ENCODE measurements around the gene DCBLD1. TPM values are rescaled to one million over a fixed set of nuclear protein-coding genes. Genes with fewer than 3 reads are reported as not detected.
"Not testable (repeated sequence)": the region's sequence is repeated elsewhere in the genome, so short reads cannot be mapped to it uniquely, and the experiment has no call there.

Gene DCBLD1
- total RNA-seq (5.6 and 16.5 TPM in 2 replicates), polyA plus RNA-seq (3.5 and 14.0 TPM in 2 replicates)

DNA sequence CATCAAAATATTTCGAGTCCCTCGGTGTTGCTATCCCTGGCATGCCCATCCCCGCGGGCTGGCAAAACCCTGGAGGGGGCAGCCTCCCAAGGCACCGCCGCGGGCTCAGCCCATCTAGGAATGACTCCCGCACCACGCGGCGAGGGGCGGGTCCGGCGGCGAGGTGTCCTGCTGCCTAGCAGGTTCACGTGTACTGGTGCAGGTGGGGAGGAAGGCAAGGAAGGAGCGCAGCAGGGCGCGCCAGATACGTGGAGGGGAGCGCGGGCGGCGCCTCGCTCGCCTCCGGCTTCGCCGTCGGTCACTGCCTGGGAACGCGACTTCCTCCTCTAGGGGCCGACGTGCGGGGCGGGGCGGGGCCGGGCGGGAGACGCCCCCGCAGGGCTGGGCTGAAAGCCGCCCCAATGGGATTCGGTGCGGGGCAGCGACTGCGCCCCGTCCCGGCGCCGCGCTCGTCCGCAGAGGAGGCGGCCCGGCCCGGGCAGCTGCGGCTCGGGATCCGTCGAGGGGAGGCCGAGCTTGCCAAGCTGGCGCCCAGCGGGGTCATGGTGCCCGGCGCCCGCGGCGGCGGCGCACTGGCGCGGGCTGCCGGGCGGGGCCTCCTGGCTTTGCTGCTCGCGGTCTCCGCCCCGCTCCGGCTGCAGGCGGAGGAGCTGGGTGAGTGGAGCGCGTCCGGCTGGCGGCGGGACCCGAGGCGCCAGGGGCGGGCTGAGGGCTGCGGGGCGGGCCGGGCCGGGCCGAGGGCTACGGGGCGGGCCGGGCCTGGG is at the start of gene DCBLD1:
Gene DCBLD1, plus strand, starts transcription at position 435 of the 764 bp plus-strand sequence. Its CDS starts 108 bp downstream, at position 543.
- no peak for TF ChIP-seq CTCF (IDR thresholded peaks at IDR 0.05; ENCODE audit: low read depth, low read length)
- peak within 1 kb of the TSS; percentile 42 for H3K4me3 ChIP-seq
- peaks cover 15% of the 10 kb centered on the region for H3K4me1 ChIP-seq (ENCODE audit: low read depth)
- peak; percentile 82 to 84 for DNase-seq (ENCODE audit: low read depth in 1 of 2, low spot score in 1 of 2)
- no peak within 1 kb of the TSS for H3K27ac ChIP-seq
- no peaks in the 10 kb centered on the region for H3K36me3 ChIP-seq
- H3K27me3 ChIP-seq = peaks cover 29% of the 10 kb centered on the region
- no peaks in the 10 kb centered on the region for H3K9me3 ChIP-seq (ENCODE audit: low read depth)

DNA sequence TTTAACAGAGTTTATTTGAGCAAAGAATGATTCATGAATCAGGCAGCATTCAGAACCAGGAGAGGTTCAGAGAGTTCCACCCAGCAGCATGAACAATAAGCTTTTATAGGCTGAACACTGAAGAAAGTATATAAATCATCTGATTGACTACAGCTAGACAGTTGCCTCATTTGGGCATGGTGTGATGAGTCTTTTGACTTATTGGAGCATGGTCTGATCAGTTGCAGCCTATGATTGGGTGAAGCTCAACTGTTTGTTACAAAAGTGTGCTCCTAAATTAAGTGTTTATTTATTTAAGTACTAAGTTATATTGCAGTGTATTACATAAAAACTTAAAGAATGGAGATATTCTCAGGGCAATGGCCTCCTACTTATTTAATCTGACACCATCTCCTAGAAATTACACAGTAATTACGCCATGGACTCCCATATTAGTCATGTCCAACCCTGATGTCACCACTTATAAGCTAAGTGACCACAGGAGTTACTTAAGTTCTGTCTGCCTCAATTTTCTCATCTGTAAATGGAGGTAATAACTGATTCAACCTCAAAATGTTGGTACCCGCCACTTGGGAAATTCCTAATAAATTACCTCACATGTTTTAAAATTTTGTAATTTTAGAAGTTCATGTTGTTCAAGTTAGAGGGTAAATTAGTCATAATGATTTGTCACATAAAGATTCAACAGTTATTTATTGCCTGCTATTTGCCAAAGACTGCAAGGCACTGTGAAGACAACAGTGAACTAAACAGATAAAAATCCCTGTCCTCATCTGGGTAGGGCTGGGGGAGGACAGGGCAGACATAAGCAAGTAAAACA is 41.6 kb upstream of the DCBLD1 start:
- no peak overlapping the region for H3K4me3 ChIP-seq
- TF ChIP-seq CTCF (IDR thresholded peaks at IDR 0.05; ENCODE audit: low read depth, low read length) = no peak
- H3K27ac ChIP-seq = no peak overlapping the region
- no peaks in the 10 kb centered on the region for H3K9me3 ChIP-seq (ENCODE audit: low read depth)
- H3K4me1 ChIP-seq (ENCODE audit: low read depth) = no peaks in the 10 kb centered on the region
- H3K27me3 ChIP-seq = no peaks in the 10 kb centered on the region
- DNase-seq (ENCODE audit: low read depth in 1 of 2, low spot score in 1 of 2) = peak in 1 of 2 donors; percentile 76
- H3K36me3 ChIP-seq = no peaks in the 10 kb centered on the region

GRCh38 chr6:117441824-117442264 is 40.6 kb upstream of the DCBLD1 start:
- H3K36me3 ChIP-seq = no peaks in the 10 kb centered on the region
- H3K4me1 ChIP-seq (ENCODE audit: low read depth) = no peaks in the 10 kb centered on the region
- no peak overlapping the region for H3K4me3 ChIP-seq
- peak in 1 of 2 donors; percentile 89 for DNase-seq (ENCODE audit: low read depth in 1 of 2, low spot score in 1 of 2)
- no peaks in the 10 kb centered on the region for H3K27me3 ChIP-seq
- TF ChIP-seq CTCF (IDR thresholded peaks at IDR 0.05; ENCODE audit: low read depth, low read length) = no peak
- H3K9me3 ChIP-seq (ENCODE audit: low read depth) = no peaks in the 10 kb centered on the region
- H3K27ac ChIP-seq = no peak overlapping the region

DNA sequence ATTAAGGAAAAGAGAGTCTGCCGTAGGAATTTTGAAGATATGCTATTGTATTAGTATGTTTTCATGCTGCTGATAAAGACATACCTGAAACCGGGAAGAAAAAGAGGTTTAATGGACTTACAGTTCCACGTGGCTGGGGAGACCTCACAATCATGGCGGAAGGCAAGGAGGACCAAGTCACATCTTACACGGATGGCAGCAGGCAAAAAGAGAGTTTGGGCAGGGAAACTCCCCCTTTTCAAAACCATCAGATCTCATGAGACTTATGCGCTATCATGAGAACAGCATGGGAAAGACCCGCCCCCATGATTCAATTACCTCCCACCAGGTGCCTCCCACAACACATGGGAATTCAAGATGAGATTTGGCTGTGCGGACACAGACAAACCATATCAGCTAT is 40.2 kb upstream of the DCBLD1 start:
- H3K36me3 ChIP-seq; H3K27me3 ChIP-seq; H3K9me3 ChIP-seq (ENCODE audit: low read depth); H3K4me3 ChIP-seq; DNase-seq (ENCODE audit: low read depth in 1 of 2, low spot score in 1 of 2); H3K27ac ChIP-seq; H3K4me1 ChIP-seq (ENCODE audit: low read depth): not testable (repeated sequence)

GRCh38 chr6:117444600-117444999 is 37.9 kb upstream of the DCBLD1 start:
- Histone ChIP-seq H3K9me3 (ENCODE audit: low read depth) (no peaks in the 10 kb centered on the region), H3K36me3 (no peaks in the 10 kb centered on the region), H3K4me3 (no peak overlapping the region), H3K27me3 (no peaks in the 10 kb centered on the region), H3K4me1 (ENCODE audit: low read depth) (no peaks in the 10 kb centered on the region), H3K27ac (no peak overlapping the region)
- TF ChIP-seq CTCF (IDR thresholded peaks at IDR 0.05; ENCODE audit: low read depth, low read length) = no peak
- peak in 1 of 2 donors; percentile 76 for DNase-seq (ENCODE audit: low read depth in 1 of 2, low spot score in 1 of 2)

DNA sequence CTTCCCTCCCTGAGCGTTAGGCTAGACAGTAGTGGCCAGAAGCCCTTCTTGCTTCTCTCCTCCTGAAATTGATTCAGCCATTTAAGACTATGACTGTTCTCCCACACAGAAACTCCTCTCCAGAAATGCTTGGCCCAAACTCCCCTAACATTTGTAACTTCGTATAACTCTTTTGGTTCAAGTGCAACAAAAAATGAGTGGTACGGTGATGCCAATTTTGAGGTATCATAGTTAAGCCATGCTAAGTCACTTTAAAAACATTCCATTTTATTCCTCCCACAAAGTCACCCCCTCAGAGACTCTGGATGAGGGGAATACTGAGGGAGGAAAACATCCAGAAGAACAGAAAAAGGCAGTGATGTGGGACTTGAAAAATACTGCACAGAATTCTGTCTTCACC is 35.6 kb upstream of the DCBLD1 start:
- DNase-seq (ENCODE audit: low read depth in 1 of 2, low spot score in 1 of 2) = no peak
- TF ChIP-seq CTCF (IDR thresholded peaks at IDR 0.05; ENCODE audit: low read depth, low read length) = no peak
- Histone ChIP-seq H3K27me3 (no peaks in the 10 kb centered on the region), H3K27ac (no peak overlapping the region), H3K36me3 (no peaks in the 10 kb centered on the region), H3K9me3 (ENCODE audit: low read depth) (no peaks in the 10 kb centered on the region), H3K4me1 (ENCODE audit: low read depth) (no peaks in the 10 kb centered on the region), H3K4me3 (no peak overlapping the region)
